DND-41 (cell line): ENCODE data around the gene MR1.

Experiments
- EZH2 ChIP-seq: IDR thresholded peaks from 3 replicates; pipeline ENCODE4 v1.6.1; 2012; ENCODE audit warnings: borderline replicate concordance, low read depth, mild to moderate bottlenecking, moderate library complexity, low read length, inconsistent platforms; ENCODE audit not compliant: severe bottlenecking
- TF ChIP-seq, protein P1 (sequence below): IDR thresholded peaks from 2 replicates; pipeline ENCODE4 v1.5.1; 2012; ENCODE audit warnings: borderline replicate concordance, low read length, moderate library complexity, mild to moderate bottlenecking; ENCODE audit not compliant: poor library complexity, severe bottlenecking; ENCODE audit errors: extremely low read depth

DNA sequence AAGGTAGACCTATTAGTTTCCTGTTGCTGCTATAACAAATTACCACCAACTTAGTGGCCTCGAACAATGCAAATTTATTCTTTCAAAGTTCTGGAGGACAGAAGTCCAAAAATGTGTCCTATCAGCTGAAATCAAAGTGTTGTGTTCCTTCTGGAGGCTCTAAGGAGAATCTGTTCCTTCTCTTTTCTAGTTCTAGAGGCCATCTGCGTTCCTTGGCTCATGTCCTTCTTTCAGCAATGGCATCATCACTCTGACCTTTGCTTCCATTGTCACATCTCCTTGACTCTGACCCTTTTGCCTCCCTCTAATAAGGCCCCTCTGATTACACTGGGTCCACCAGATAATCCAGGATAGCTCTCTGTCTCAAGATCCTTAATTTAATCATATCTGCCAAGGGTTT is 1.2 kb upstream of the MR1 start:
- TF ChIP-seq, protein P1, sequence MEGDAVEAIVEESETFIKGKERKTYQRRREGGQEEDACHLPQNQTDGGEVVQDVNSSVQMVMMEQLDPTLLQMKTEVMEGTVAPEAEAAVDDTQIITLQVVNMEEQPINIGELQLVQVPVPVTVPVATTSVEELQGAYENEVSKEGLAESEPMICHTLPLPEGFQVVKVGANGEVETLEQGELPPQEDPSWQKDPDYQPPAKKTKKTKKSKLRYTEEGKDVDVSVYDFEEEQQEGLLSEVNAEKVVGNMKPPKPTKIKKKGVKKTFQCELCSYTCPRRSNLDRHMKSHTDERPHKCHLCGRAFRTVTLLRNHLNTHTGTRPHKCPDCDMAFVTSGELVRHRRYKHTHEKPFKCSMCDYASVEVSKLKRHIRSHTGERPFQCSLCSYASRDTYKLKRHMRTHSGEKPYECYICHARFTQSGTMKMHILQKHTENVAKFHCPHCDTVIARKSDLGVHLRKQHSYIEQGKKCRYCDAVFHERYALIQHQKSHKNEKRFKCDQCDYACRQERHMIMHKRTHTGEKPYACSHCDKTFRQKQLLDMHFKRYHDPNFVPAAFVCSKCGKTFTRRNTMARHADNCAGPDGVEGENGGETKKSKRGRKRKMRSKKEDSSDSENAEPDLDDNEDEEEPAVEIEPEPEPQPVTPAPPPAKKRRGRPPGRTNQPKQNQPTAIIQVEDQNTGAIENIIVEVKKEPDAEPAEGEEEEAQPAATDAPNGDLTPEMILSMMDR, result no peak
- no peak for TF ChIP-seq EZH2
